Hepatocyte (in vitro differentiated cells): ENCODE data around the gene ADIPOR2.

Source experiments
- EZH2 ChIP-seq: fragments of 200-600 bp; sonication (generic); IDR thresholded peaks from 2 replicates; pipeline ENCODE4 v1.6.1; 2016; ENCODE audit warnings: antibody characterized with exemption, mild to moderate bottlenecking, borderline replicate concordance
- EZH2phosphoT487 ChIP-seq: fragments of 200-600 bp; sonication (generic); IDR thresholded peaks from one replicate; pipeline ENCODE4 v1.6.1; 2018; ENCODE audit warnings: antibody characterized with exemption, mild to moderate bottlenecking, low read depth, moderate library complexity; ENCODE audit not compliant: unreplicated experiment, severe bottlenecking
- TF ChIP-seq, protein P1 (sequence below): fragments of 200-600 bp; sonication (generic); IDR thresholded peaks from 2 replicates; pipeline ENCODE4 v1.5.1; 2016; ENCODE audit warnings: antibody characterized with exemption, mild to moderate bottlenecking; ENCODE audit not compliant: poor library complexity

DNA sequence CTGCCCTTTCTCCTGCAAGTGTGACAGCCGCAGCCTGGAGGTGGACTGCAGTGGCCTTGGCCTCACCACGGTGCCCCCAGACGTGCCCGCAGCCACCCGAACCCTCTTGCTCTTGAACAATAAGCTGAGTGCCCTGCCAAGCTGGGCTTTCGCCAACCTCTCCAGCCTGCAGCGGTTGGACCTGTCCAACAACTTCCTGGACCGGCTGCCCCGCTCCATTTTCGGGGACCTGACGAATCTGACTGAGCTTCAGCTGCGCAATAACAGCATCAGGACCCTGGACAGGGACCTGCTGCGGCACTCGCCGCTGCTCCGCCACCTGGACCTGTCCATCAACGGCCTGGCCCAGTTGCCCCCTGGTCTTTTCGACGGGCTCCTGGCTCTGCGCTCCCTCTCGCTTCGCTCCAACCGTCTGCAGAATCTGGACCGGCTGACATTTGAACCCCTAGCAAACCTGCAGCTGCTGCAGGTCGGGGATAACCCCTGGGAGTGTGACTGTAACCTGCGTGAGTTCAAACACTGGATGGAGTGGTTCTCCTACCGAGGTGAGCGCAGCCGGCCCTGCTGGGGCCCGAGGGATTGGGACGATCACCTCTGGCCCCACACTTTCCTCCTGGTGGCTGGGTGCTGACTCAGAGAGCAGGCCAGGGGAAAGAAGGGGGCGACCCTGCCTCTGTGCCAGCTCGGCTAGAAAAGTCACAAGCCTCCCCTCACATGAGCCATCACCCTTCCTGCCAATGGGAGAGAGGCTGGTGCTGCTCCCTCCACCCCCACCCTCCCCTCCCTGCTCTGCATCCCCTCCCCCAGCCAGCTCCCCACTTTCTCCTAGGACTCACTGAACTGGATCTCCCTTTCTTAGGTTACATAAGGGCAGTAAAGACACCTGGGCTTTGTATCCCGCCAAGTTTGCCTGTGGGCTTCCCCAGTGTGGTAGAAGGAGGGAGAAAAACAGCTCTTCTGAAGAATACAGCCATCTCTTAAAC lies 140.4 kb downstream of the ADIPOR2 start:
- TF ChIP-seq EZH2phosphoT487: no peak
- TF ChIP-seq, protein P1, sequence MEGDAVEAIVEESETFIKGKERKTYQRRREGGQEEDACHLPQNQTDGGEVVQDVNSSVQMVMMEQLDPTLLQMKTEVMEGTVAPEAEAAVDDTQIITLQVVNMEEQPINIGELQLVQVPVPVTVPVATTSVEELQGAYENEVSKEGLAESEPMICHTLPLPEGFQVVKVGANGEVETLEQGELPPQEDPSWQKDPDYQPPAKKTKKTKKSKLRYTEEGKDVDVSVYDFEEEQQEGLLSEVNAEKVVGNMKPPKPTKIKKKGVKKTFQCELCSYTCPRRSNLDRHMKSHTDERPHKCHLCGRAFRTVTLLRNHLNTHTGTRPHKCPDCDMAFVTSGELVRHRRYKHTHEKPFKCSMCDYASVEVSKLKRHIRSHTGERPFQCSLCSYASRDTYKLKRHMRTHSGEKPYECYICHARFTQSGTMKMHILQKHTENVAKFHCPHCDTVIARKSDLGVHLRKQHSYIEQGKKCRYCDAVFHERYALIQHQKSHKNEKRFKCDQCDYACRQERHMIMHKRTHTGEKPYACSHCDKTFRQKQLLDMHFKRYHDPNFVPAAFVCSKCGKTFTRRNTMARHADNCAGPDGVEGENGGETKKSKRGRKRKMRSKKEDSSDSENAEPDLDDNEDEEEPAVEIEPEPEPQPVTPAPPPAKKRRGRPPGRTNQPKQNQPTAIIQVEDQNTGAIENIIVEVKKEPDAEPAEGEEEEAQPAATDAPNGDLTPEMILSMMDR: no peak
- no peak for TF ChIP-seq EZH2
